SHP77 (cell line): ENCODE results near the gene FAP.

ENCODE experiments used
- DNase-seq, 2 experiments: peaks; one replicate each; lab custom pipeline; 2025; lab: John Stamatoyannopoulos, UW

Gene FAP, protein sequence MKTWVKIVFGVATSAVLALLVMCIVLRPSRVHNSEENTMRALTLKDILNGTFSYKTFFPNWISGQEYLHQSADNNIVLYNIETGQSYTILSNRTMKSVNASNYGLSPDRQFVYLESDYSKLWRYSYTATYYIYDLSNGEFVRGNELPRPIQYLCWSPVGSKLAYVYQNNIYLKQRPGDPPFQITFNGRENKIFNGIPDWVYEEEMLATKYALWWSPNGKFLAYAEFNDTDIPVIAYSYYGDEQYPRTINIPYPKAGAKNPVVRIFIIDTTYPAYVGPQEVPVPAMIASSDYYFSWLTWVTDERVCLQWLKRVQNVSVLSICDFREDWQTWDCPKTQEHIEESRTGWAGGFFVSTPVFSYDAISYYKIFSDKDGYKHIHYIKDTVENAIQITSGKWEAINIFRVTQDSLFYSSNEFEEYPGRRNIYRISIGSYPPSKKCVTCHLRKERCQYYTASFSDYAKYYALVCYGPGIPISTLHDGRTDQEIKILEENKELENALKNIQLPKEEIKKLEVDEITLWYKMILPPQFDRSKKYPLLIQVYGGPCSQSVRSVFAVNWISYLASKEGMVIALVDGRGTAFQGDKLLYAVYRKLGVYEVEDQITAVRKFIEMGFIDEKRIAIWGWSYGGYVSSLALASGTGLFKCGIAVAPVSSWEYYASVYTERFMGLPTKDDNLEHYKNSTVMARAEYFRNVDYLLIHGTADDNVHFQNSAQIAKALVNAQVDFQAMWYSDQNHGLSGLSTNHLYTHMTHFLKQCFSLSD

GRCh38 chr2:162243294-162243693 lies at the start of gene FAP:
FAP (minus strand) TSS chr2:162243445; CDS start chr2:162243327, 118 bp downstream.
- no peak for DNase-seq

DNA sequence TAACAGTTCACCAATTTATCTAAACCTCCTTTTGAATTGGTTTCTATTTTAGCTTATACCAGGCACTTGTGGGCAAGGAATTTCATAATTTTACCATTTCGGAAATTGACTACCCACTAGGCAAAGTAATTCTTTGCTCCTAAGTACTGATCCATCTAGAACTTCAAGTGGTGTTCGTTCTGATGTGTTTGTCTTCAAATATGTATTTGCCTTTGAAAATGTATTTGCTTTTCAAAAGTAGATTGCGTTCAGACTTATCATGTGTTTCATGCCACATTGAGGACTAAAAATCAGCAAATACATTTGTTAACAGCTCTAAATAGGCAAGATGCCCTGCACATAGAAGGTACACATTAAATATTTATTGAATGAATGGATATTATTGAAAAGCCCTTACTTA lies 48.5 kb upstream of the FAP start:
- no peak for DNase-seq

GRCh38 chr2:162282765-162283425 lies 39.6 kb upstream of the FAP start:
- no peak for DNase-seq

DNA sequence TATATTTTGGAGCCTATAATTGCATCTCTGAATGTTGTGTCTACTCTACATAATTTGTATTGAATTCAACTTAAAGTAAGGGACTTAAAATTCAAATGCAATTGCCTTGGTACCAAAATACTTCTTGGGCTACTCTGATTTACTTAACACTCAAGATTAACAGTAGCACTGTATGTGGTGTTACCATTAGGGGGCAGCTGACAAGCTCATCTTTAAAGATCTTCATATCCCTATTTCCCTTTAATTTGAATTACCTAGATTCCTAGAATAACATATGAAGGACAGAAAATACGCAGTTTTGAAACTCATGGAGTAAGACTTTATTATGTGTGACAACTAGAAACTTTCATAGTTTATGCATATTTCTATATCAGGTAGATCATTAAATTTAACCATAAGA lies 37.4 kb upstream of the FAP start:
- no peak for DNase-seq

- DNase-seq, result no peak
Observed at GRCh38 chr2:162277381-162277780, 34.1 kb upstream of the FAP start.

GRCh38 chr2:162267996-162268395 lies 24.8 kb upstream of the FAP start:
- no peak for DNase-seq

DNA sequence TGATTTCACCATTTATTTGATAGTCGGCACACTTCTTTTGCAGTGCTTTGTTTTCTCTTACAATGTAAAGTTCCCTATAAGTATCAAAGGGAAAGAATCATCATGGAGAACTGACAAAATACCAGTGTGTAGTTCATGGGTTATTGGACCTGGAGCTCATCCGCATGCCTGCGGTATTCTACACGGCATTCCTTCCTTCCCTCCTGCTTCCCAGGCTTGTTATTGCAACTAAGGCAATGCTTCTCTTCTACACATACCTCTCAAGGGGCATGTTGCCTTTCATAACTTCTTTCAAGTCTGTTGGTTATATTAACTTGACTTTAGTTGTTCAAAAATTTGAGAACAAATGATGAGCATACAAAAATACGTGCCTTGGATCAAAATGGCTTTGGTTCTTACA lies 24.3 kb upstream of the FAP start:
- DNase-seq, result no peak

GRCh38 chr2:162266460-162266760 lies 23.2 kb upstream of the FAP start:
- no peak for DNase-seq

DNA sequence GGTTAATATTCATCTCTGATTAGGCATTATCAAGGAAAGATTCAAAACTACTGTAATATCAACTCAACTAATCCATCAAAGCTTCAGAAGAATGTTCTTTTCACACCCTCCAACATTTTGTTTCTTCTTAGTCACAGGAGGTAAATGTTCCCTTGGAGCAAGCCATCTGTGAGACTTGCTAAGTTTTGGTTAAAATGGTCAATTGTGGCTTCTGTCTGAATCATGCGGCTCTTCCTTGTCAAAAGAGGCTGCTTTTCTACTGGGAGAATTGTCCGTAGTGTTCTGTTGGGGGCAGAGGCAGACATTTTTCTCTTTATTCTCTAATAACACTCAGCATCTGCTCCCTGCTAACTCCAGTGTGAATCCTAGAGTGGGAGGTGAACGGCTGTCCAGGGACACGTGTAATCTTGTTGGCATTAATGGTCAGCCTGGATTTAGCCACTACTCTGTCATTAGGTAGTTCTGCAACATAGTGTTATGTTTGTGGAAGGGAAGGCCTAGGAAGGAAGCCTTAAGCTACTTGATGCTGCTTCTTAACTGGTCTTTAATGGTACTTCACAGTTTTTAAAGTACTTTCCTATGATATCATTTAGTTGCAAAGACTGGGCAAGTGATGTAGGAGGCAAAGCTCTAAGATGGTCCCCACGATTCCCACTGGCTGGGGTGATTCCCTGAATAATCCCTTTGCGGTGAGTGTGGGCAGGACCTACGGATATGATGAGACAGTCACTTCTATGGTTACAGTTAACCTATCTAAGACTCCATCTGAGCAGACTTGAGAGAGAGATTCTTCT lies 22.6 kb upstream of the FAP start:
- DNase-seq, result no peak

- no peak for DNase-seq
Observed at GRCh38 chr2:162261032-162261945, 18.0 kb upstream of the FAP start.

DNA sequence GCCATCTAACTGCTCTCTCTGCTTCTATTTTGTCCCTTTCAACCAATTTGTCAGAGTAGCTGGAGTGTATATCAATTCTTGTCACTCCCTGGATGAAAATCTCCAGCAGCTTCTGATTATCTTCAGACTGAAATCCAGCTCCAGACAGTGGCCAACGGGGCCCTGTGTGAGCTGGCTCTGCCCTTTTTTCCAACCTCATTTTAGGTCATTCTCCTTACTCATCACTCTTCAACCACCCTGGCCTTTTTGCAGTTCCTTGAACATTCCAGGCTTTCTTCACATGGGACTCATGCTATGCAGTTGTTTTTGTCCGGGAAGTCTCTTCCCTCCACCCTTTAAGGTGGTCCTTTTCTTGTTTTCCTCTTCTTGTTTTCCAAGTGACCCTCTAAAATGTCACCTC lies 15.4 kb upstream of the FAP start:
- no peak for DNase-seq

- no peak for DNase-seq
Observed at GRCh38 chr2:162258169-162258568, 14.9 kb upstream of the FAP start.

GRCh38 chr2:162257425-162257824 lies 14.2 kb upstream of the FAP start:
- DNase-seq, result no peak

GRCh38 chr2:162256591-162256991 lies 13.3 kb upstream of the FAP start:
- no peak for DNase-seq

GRCh38 chr2:162254236-162254871 lies 11.1 kb upstream of the FAP start:
- DNase-seq, result no peak

GRCh38 chr2:162253435-162253834 lies 10.2 kb upstream of the FAP start:
- no peak for DNase-seq

- DNase-seq, result no peak
Observed at GRCh38 chr2:162252153-162252552, 8.9 kb upstream of the FAP start.

- no peak for DNase-seq
Observed at GRCh38 chr2:162245781-162246180, 2.5 kb upstream of the FAP start.

DNA sequence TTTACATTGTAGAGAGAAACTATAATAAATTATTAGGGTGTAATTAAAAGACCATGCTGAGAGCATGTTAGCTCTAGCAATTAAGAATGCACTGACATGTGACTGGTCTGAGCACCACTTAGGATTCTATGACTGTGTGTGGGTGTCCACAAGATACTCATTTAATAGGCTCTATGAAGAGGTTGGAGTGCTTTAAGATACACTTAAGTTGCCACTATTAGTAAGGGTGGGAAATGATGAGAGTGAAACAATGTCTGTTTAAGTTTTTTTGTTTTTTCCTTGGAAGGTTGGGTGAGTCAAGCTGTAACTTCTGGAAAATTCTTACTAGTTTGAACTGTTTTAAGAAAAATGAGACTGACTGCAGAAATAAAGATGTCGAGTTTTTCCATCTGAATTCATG lies 1.8 kb upstream of the FAP start:
- no peak for DNase-seq

DNA sequence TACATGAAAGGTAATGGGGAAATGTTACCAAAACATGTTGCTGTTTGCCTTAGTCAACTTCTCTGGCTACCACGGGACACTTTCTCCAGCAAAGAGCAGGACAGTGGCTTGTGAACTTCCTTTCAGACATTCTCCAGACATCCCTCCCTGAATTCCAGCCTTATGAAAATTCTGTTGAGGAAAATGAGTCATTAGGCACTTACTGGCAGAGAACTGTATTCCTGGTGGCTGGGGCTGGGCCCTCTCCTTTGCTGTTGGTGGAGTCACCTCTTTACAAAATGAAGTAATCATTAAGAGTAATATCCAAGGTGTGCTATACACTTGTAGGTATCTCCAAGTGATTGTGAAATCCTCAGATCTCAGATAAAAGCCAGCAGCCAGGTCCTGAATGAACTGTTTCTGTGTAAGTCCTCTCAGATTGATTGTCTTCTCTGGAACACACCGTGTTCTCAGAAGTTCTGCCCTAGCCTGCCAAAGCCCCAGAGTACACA lies 1.3 kb upstream of the FAP start:
- DNase-seq, result no peak

DNA sequence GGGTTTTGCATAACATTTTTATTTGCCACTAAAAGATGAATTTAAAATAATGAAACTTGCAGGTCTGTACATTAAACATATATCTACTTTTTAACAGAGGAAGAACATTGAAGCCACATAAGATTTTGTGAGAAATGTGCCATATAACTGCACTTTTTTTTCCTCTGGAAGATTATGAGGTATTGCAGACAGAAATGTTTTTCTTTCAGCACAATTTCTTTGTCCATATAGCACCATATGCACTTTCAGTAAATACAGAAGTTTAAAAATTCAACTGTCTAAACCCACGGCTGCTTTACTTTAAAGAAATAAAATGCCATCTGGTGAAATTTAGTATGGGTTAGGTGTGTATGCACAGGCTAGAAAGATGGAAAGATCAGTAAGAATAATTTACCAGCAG lies 470 bp upstream of the FAP start:
- DNase-seq, result no peak
